ENCODE measurements around the gene CTPS1. TPM values are rescaled to one million over a fixed set of nuclear protein-coding genes. Genes with fewer than 3 reads are reported as not detected.

Gene CTPS1
- total and polyA plus RNA-seq, 3 experiments from 2014 or later, result 15.5 to 156 (median 151) TPM

- CTCF ChIA-PET, result interaction anchor here (0.9 kb wide), 1 partner anchor 22 kb away, joined by 3 read pairs; no protein-coding TSS in a partner anchor
- H3K9me3 Mint-ChIP-seq, result no peaks in the 10 kb centered on the region
- H3K4me3 Mint-ChIP-seq, result no peak overlapping the region
- H3K9me3 ChIP-seq (ENCODE audit: low read length), result no peaks in the 10 kb centered on the region
- H3K4me1 ChIP-seq (ENCODE audit: insufficient read depth, low read length), result peaks cover 2% of the 10 kb centered on the region
- H3K27me3 ChIP-seq (ENCODE audit: insufficient read depth, low read length, poor library complexity, severe bottlenecking), result no peaks in the 10 kb centered on the region
- H3K27me3 Mint-ChIP-seq, result peaks cover 0 to 4% of the 10 kb centered on the region in 2 donors
- H3K27ac Mint-ChIP-seq, result no peak overlapping the region
- no peaks in the 10 kb centered on the region for H3K36me3 Mint-ChIP-seq
- no peak overlapping the region for H3K4me3 ChIP-seq (ENCODE audit: low read length)
- H3K27ac ChIP-seq (ENCODE audit: low read depth, low read length), result no peak overlapping the region
- DNase-seq, result no peak
- H3K36me3 ChIP-seq (ENCODE audit: insufficient read depth, low read length), result no peaks in the 10 kb centered on the region
- H3K4me1 Mint-ChIP-seq, result peaks cover 0 to 2% (median 2%) of the 10 kb centered on the region in 3 donors
- POLR2A ChIA-PET, result no interaction called here
Measured at GRCh38 chr1:40973912-40974311, 5.6 kb upstream of the CTPS1 start.

- Histone ChIP-seq H3K4me3 (ENCODE audit: low read length) (no peak overlapping the region), H3K27ac (ENCODE audit: low read depth, low read length) (no peak overlapping the region), H3K27me3 (ENCODE audit: insufficient read depth, low read length, poor library complexity, severe bottlenecking) (no peaks in the 10 kb centered on the region), H3K9me3 (ENCODE audit: low read length) (no peaks in the 10 kb centered on the region), H3K4me1 (ENCODE audit: insufficient read depth, low read length) (peaks cover 6% of the 10 kb centered on the region), H3K36me3 (ENCODE audit: insufficient read depth, low read length) (no peaks in the 10 kb centered on the region)
- H3K4me1 Mint-ChIP-seq, result peaks cover 0 to 3% (median 2%) of the 10 kb centered on the region in 3 donors
- no peaks in the 10 kb centered on the region for H3K36me3 Mint-ChIP-seq
- ChIA-PET POLR2A (no interaction called here), CTCF (no interaction called here)
- DNase-seq, result no peak
- no peaks in the 10 kb centered on the region for H3K27me3 Mint-ChIP-seq
- H3K4me3 Mint-ChIP-seq, result peak overlapping the region in 1 of 7 donors; percentile 71
- peak overlapping the region in 2 of 8 donors; percentile 27 to 61 for H3K27ac Mint-ChIP-seq
- no peaks in the 10 kb centered on the region for H3K9me3 Mint-ChIP-seq
Measured at GRCh38 chr1:40974945-40975344, 4.6 kb upstream of the CTPS1 start.

- Histone ChIP-seq H3K27ac (ENCODE audit: low read depth, low read length) (no peak overlapping the region), H3K27me3 (ENCODE audit: insufficient read depth, low read length, poor library complexity, severe bottlenecking) (no peaks in the 10 kb centered on the region), H3K4me1 (ENCODE audit: insufficient read depth, low read length) (peaks cover 22% of the 10 kb centered on the region), H3K9me3 (ENCODE audit: low read length) (no peaks in the 10 kb centered on the region), H3K36me3 (ENCODE audit: insufficient read depth, low read length) (no peaks in the 10 kb centered on the region), H3K4me3 (ENCODE audit: low read length) (no peak overlapping the region)
- CTCF ChIA-PET, result interaction anchor here (1.5 to 8.1 kb wide), 2 partner anchors 27 to 115 kb away, joined by 3 to 41 read pairs; partner anchors contain the start of gene CITED4
- DNase-seq, result no peak
- H3K4me3 Mint-ChIP-seq, result peak overlapping the region in 3 of 7 donors; percentile 13 to 46 (median 23)
- H3K36me3 Mint-ChIP-seq, result peaks cover 0 to 6% (median 0%) of the 10 kb centered on the region in 3 donors
- H3K27ac Mint-ChIP-seq, result peak overlapping the region in 3 of 8 donors; percentile 13 to 77 (median 27)
- no peaks in the 10 kb centered on the region for H3K9me3 Mint-ChIP-seq
- H3K27me3 Mint-ChIP-seq, result no peaks in the 10 kb centered on the region
- peaks cover 15 to 20% (median 18%) of the 10 kb centered on the region in 3 donors for H3K4me1 Mint-ChIP-seq
- POLR2A ChIA-PET, result no interaction called here
Measured at GRCh38 chr1:40976952-40977690, 2.4 kb upstream of the CTPS1 start.

GRCh38 chr1:40977716-40978115 lies 1.8 kb upstream of the CTPS1 start:
- peak overlapping the region in 1 of 8 donors; percentile 77 for H3K27ac Mint-ChIP-seq
- H3K9me3 ChIP-seq (ENCODE audit: low read length), result no peaks in the 10 kb centered on the region
- H3K4me1 Mint-ChIP-seq, result peaks cover 19 to 24% (median 23%) of the 10 kb centered on the region in 3 donors
- no peak for DNase-seq
- peak overlapping the region in 2 of 7 donors; percentile 37 to 55 for H3K4me3 Mint-ChIP-seq
- no peaks in the 10 kb centered on the region for H3K27me3 Mint-ChIP-seq
- ChIA-PET CTCF (interaction anchor here (1.5 to 8.1 kb wide), 2 partner anchors 26 to 116 kb away, joined by 3 to 41 read pairs; partner anchors contain the start of gene CITED4), POLR2A (no interaction called here)
- no peaks in the 10 kb centered on the region for H3K36me3 ChIP-seq (ENCODE audit: insufficient read depth, low read length)
- H3K36me3 Mint-ChIP-seq, result peaks cover 0 to 6% (median 0%) of the 10 kb centered on the region in 3 donors
- H3K4me3 ChIP-seq (ENCODE audit: low read length), result no peak overlapping the region
- H3K27ac ChIP-seq (ENCODE audit: low read depth, low read length), result no peak overlapping the region
- H3K27me3 ChIP-seq (ENCODE audit: insufficient read depth, low read length, poor library complexity, severe bottlenecking), result no peaks in the 10 kb centered on the region
- H3K4me1 ChIP-seq (ENCODE audit: insufficient read depth, low read length), result peaks cover 27% of the 10 kb centered on the region
- no peaks in the 10 kb centered on the region for H3K9me3 Mint-ChIP-seq

- peak overlapping the region in 6 of 8 donors; percentile 36 to 92 (median 88) for H3K27ac Mint-ChIP-seq
- peak overlapping the region; percentile 82 to 98 (median 86) for H3K4me3 Mint-ChIP-seq
Measured at GRCh38 chr1:40978886-40979240, 633 bp upstream of the CTPS1 start.

GRCh38 chr1:40980068-40980452 lies 564 bp downstream of the CTPS1 start:
- Mint-ChIP-seq H3K27me3 (no peaks in the 10 kb centered on the region), H3K36me3 (peaks cover 3 to 23% (median 4%) of the 10 kb centered on the region in 3 donors), H3K4me3 (peak overlapping the region; percentile 87 to 98 (median 95)), H3K27ac (peak overlapping the region; percentile 94 to 99 (median 95)), H3K9me3 (no peaks in the 10 kb centered on the region), H3K4me1 (peaks cover 22 to 36% (median 27%) of the 10 kb centered on the region in 3 donors)
- Histone ChIP-seq H3K36me3 (ENCODE audit: insufficient read depth, low read length) (peaks cover 10% of the 10 kb centered on the region), H3K4me1 (ENCODE audit: insufficient read depth, low read length) (peaks cover 27% of the 10 kb centered on the region), H3K9me3 (ENCODE audit: low read length) (no peaks in the 10 kb centered on the region), H3K4me3 (ENCODE audit: low read length) (peak overlapping the region; percentile 69), H3K27me3 (ENCODE audit: insufficient read depth, low read length, poor library complexity, severe bottlenecking) (no peaks in the 10 kb centered on the region), H3K27ac (ENCODE audit: low read depth, low read length) (peak overlapping the region; percentile 76)
- POLR2A ChIA-PET, result interaction anchor here (0.6 to 2.1 kb wide), 5 partner anchors 24 to 1404 kb away, joined by 3 to 17 read pairs (median 4); partner anchors contain the start of genes CITED4 and NFYC
- CTCF ChIA-PET, result interaction anchor here (1.1 to 8.1 kb wide), 5 partner anchors 24 to 289 kb away, joined by 3 to 41 read pairs (median 3); partner anchors contain the start of genes CITED4 and NFYC
- DNase-seq, result no peak

More at GRCh38 chr1:40978886-40979240, 633 bp upstream of the CTPS1 start:
- Histone ChIP-seq H3K4me1 (ENCODE audit: insufficient read depth, low read length) (peaks cover 27% of the 10 kb centered on the region), H3K36me3 (ENCODE audit: insufficient read depth, low read length) (peaks cover 8% of the 10 kb centered on the region), H3K9me3 (ENCODE audit: low read length) (no peaks in the 10 kb centered on the region), H3K4me3 (ENCODE audit: low read length) (peak overlapping the region; percentile 69), H3K27me3 (ENCODE audit: insufficient read depth, low read length, poor library complexity, severe bottlenecking) (no peaks in the 10 kb centered on the region), H3K27ac (ENCODE audit: low read depth, low read length) (peak overlapping the region; percentile 76)
- H3K9me3 Mint-ChIP-seq, result no peaks in the 10 kb centered on the region
- peaks cover 0 to 11% (median 4%) of the 10 kb centered on the region in 3 donors for H3K36me3 Mint-ChIP-seq
- no peaks in the 10 kb centered on the region for H3K27me3 Mint-ChIP-seq
- peak in 1 of 5 donors; percentile 52 for DNase-seq
- H3K4me1 Mint-ChIP-seq, result peaks cover 22 to 32% (median 27%) of the 10 kb centered on the region in 3 donors
- CTCF ChIA-PET, result interaction anchor here (8.1 kb wide), 1 partner anchor 25 kb away, joined by 41 read pairs; no protein-coding TSS in a partner anchor
- POLR2A ChIA-PET, result interaction anchor here (1.2 to 2.1 kb wide), 3 partner anchors 25 to 288 kb away, joined by 3 to 17 read pairs (median 12); partner anchors contain the start of genes CITED4 and NFYC

GRCh38 chr1:40980453-40981121 lies 1.1 kb downstream of the CTPS1 start:
- ChIA-PET POLR2A (interaction anchor here (0.6 to 2.1 kb wide), 4 partner anchors 23 to 966 kb away, joined by 4 to 17 read pairs (median 8); partner anchors contain the start of genes CITED4 and NFYC), CTCF (interaction anchor here (1.1 to 8.1 kb wide), 4 partner anchors 23 to 290 kb away, joined by 3 to 41 read pairs (median 3); partner anchors contain the start of genes CITED4 and NFYC)
- H3K36me3 Mint-ChIP-seq, result peaks cover 3 to 28% (median 9%) of the 10 kb centered on the region in 3 donors
- Histone ChIP-seq H3K4me3 (ENCODE audit: low read length) (peak overlapping the region; percentile 69), H3K9me3 (ENCODE audit: low read length) (no peaks in the 10 kb centered on the region), H3K36me3 (ENCODE audit: insufficient read depth, low read length) (peaks cover 16% of the 10 kb centered on the region), H3K4me1 (ENCODE audit: insufficient read depth, low read length) (peaks cover 27% of the 10 kb centered on the region), H3K27ac (ENCODE audit: low read depth, low read length) (peak overlapping the region; percentile 76), H3K27me3 (ENCODE audit: insufficient read depth, low read length, poor library complexity, severe bottlenecking) (no peaks in the 10 kb centered on the region)
- peak overlapping the region; percentile 94 to 99 (median 95) for H3K27ac Mint-ChIP-seq
- no peaks in the 10 kb centered on the region for H3K9me3 Mint-ChIP-seq
- peak overlapping the region; percentile 87 to 98 (median 95) for H3K4me3 Mint-ChIP-seq
- DNase-seq, result peak; percentile 42 to 78 (median 67)
- peaks cover 22 to 36% (median 27%) of the 10 kb centered on the region in 3 donors for H3K4me1 Mint-ChIP-seq
- no peaks in the 10 kb centered on the region for H3K27me3 Mint-ChIP-seq
